Measurements from ENCODE around the gene DPF3.

DNA sequence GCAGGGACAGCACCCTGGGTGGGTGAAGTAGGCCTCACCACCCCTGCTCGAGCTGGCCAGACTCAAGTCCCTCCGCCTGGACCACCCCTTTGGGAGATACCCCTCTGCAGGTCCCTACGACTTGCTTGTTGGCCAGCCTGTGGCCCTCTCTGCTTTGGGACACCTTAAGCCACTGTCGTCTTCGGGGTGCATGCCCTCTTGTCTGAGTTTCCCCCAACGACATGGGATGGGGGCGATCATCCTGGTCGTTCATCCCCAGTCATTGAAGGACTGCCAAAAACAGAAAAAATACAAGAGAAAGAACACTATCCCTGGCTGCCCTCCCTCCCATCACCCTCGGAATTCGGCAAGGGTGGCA, 151.1 kb downstream of the DPF3 start:
- TF ChIP-seq EZH2 (IDR thresholded peaks at IDR 0.05; ENCODE audit: low read depth), result no peak
- TF ChIP-seq, protein P1, sequence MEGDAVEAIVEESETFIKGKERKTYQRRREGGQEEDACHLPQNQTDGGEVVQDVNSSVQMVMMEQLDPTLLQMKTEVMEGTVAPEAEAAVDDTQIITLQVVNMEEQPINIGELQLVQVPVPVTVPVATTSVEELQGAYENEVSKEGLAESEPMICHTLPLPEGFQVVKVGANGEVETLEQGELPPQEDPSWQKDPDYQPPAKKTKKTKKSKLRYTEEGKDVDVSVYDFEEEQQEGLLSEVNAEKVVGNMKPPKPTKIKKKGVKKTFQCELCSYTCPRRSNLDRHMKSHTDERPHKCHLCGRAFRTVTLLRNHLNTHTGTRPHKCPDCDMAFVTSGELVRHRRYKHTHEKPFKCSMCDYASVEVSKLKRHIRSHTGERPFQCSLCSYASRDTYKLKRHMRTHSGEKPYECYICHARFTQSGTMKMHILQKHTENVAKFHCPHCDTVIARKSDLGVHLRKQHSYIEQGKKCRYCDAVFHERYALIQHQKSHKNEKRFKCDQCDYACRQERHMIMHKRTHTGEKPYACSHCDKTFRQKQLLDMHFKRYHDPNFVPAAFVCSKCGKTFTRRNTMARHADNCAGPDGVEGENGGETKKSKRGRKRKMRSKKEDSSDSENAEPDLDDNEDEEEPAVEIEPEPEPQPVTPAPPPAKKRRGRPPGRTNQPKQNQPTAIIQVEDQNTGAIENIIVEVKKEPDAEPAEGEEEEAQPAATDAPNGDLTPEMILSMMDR (conservative IDR thresholded peaks at IDR 0.05), result no peak
